Spleen (tissue), 11 donors: Measurements from ENCODE around the gene STX16. TPM values are rescaled to one million over a fixed set of nuclear protein-coding genes. Genes with fewer than 3 reads are reported as not detected.
A peak's percentile ranks its signal among the peaks of the same experiment; 100 is the strongest.

Experiments used
- DNase-seq: peaks from one replicate; pipeline ENCODE4 v3.0.0-alpha.2; 2020
- H3K27ac ChIP-seq, 8 donors: fragments of 200-600 bp; sonication (generic) in 7 of 8; 1 replicate in 4 of 8; 2 replicates in 4 of 8; pipeline versions ENCODE4 v1.5.0 to v1.8.0; 2016 to 2021; ENCODE audit warnings: inconsistent platforms in 4 of 8, mild to moderate bottlenecking in 4 of 8, moderate library complexity in 1 of 8
- H3K27me3 ChIP-seq, 7 donors: fragments of 200-600 bp; sonication (generic) in 6 of 7; replicated peaks in 1 of 7; 1 replicate in 4 of 7; 2 replicates in 3 of 7; pipeline versions ENCODE4 v1.5.0 to v1.8.0; 2016 to 2021; ENCODE audit warnings: inconsistent platforms in 3 of 7, mild to moderate bottlenecking in 1 of 7
- H3K36me3 ChIP-seq, 6 donors: fragments of 200-600 bp; sonication (generic) in 5 of 6; 1 replicate in 4 of 6; 2 replicates in 2 of 6; pipeline versions ENCODE4 v1.5.0 to v1.8.0; 2016 to 2021; ENCODE audit warnings: inconsistent platforms in 2 of 6
- H3K4me1 ChIP-seq, 6 donors: fragments of 200-600 bp; sonication (generic) in 5 of 6; 1 replicate in 3 of 6; 2 replicates in 3 of 6; pipeline versions ENCODE4 v1.5.0 to v1.8.0; 2016 to 2021; ENCODE audit warnings: inconsistent platforms in 3 of 6
- H3K4me3 ChIP-seq, 8 donors: fragments of 200-600 bp; sonication (generic) in 7 of 8; 1 replicate in 4 of 8; 2 replicates in 4 of 8; pipeline versions ENCODE4 v1.5.0 to v1.8.0; 2016 to 2021; ENCODE audit warnings: inconsistent platforms in 4 of 8, mild to moderate bottlenecking in 4 of 8, moderate library complexity in 2 of 8
- H3K9me3 ChIP-seq, 8 donors: fragments of 200-600 bp; sonication (generic) in 7 of 8; 1 replicate in 4 of 8; 2 replicates in 4 of 8; pipeline versions ENCODE4 v1.5.0 to v1.8.0; 2016 to 2021; ENCODE audit warnings: inconsistent platforms in 4 of 8
- POLR2A ChIP-seq, 3 donors: fragments of 450-650 bp; IDR thresholded peaks; one replicate each; pipeline ENCODE4 v1.5.1; 2017; ENCODE audit warnings: antibody characterized with exemption in 3 of 3, mild to moderate bottlenecking in 1 of 3
- POLR2AphosphoS5 ChIP-seq, 3 donors: sonication (generic); formaldehyde crosslinking; IDR thresholded peaks; one replicate each; pipeline ENCODE4 v1.5.1; 2017; ENCODE audit warnings: antibody characterized with exemption in 3 of 3
- WGBS, 5 donors: extraction: QIAGEN DNeasy Blood & Tissue Kit in 3 of 5; methylation state at CpG; one replicate each; pipeline versions ENCODE4 v1.1.5 to v1.1.7; 2013 to 2018; 5-methylcytosine and 5-hydroxymethylcytosine counted together
- intact Hi-C: fragments of 100-400 bp; cut with DNase I; formaldehyde crosslinking; loops from one replicate; pipeline ENCODE4 v1.15.0; 2023; ENCODE audit warnings: low total_unique reads
- polyA plus RNA-seq, 3 donors: library from polyadenylated mRNA; stranded (reverse); fragments of 200-250 nt; gene quantifications; one replicate each; pipeline ENCODE4 v1.2.1, GENCODE V29; 2013
- total RNA-seq, 7 donors: library from RNA; depleted of rRNA in 3 of 7; stranded (reverse); fragments of >200 nt in 3 of 7; fragmentation: NEBNext Ultra II Directional in 4 of 7; extraction: Animal tissue kit (Norgen Biotek cat#: 25700) in 4 of 7; gene quantifications; one replicate each; pipeline versions ENCODE4 v1.1.0 to v1.2.1, GENCODE V29; 2016 to 2021
- TF ChIP-seq, protein P1 (sequence below), 11 experiments: fragments of 200-600 bp in 7 of 11; fragments of 450-650 bp in 4 of 11; sonication (generic) in 4 of 11; IDR thresholded peaks in 8 of 11; conservative IDR thresholded peaks in 3 of 11; 1 replicate in 7 of 11; 2 replicates in 4 of 11; pipeline versions ENCODE4 v1.4.0 to v1.8.0; 2016 to 2021; ENCODE audit warnings: antibody characterized with exemption in 11 of 11, inconsistent platforms in 4 of 11, mild to moderate bottlenecking in 1 of 11
- donor health status: healthy with polysubstance abuse.
- donor health status: DM: no; HTN: no; CAD: no; lungs with moderate emphysema.
- donor health status: DM: no; HTN: no; CAD: no.
- donor health status: Bipolar disorder and iron deficiency.
- donor health status: healthy.
- donor health status: DM: no; HTN: no; CAD: no.
- donor health status: DM: yes; HTN: yes; CAD: no.

Gene STX16
- total and polyA plus RNA-seq, 10 donors: 34.4 to 105 (median 75.0) TPM

DNA sequence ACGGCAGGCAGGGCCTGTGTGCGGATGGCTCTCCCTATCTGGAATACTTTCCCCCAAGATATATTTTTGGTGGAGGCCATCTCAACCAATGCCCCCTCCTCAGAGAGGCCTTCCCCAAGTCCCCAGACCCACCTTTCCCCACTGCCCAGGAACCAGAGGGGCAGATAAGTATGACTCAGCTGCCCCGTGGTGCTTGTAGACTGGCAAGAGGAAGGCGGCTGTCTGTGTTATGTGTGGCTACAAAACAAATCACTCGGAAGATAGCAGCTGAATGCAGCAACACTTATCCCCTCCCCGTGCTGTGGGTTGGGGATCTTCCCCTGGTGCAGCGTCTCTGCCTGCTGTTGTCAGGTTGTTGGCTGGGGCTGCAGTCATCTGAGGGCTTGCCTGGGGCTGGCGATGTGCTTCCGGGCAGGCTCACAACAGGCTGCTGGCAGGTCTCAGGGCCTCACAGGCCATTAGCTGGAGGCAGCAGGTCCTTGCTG is 48.6 kb downstream of the STX16 start:
- no peaks in the 10 kb centered on the region for H3K27me3 ChIP-seq
- intact Hi-C loops: no loop called here
- peak; percentile 64 for DNase-seq
- peaks cover 0 to 4% (median 1%) of the 10 kb centered on the region in 6 donors for H3K4me1 ChIP-seq
- WGBS, 5 donors: 90 to 96% (median 95%) methylated on average over 8 to 9 of the region's 9 CpGs
- TF ChIP-seq POLR2A (IDR thresholded peaks at IDR 0.05) (no peak), POLR2AphosphoS5 (IDR thresholded peaks at IDR 0.05) (no peak)
- TF ChIP-seq, protein P1, sequence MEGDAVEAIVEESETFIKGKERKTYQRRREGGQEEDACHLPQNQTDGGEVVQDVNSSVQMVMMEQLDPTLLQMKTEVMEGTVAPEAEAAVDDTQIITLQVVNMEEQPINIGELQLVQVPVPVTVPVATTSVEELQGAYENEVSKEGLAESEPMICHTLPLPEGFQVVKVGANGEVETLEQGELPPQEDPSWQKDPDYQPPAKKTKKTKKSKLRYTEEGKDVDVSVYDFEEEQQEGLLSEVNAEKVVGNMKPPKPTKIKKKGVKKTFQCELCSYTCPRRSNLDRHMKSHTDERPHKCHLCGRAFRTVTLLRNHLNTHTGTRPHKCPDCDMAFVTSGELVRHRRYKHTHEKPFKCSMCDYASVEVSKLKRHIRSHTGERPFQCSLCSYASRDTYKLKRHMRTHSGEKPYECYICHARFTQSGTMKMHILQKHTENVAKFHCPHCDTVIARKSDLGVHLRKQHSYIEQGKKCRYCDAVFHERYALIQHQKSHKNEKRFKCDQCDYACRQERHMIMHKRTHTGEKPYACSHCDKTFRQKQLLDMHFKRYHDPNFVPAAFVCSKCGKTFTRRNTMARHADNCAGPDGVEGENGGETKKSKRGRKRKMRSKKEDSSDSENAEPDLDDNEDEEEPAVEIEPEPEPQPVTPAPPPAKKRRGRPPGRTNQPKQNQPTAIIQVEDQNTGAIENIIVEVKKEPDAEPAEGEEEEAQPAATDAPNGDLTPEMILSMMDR (IDR thresholded peaks at IDR 0.05 in 8 of 11, conservative IDR thresholded peaks at IDR 0.05 in 3 of 11): no peak
- no peak overlapping the region for H3K4me3 ChIP-seq
- peaks cover 4 to 96% (median 78%) of the 10 kb centered on the region in 6 donors for H3K36me3 ChIP-seq
- no peaks in the 10 kb centered on the region for H3K9me3 ChIP-seq
- H3K27ac ChIP-seq: no peak overlapping the region

DNA sequence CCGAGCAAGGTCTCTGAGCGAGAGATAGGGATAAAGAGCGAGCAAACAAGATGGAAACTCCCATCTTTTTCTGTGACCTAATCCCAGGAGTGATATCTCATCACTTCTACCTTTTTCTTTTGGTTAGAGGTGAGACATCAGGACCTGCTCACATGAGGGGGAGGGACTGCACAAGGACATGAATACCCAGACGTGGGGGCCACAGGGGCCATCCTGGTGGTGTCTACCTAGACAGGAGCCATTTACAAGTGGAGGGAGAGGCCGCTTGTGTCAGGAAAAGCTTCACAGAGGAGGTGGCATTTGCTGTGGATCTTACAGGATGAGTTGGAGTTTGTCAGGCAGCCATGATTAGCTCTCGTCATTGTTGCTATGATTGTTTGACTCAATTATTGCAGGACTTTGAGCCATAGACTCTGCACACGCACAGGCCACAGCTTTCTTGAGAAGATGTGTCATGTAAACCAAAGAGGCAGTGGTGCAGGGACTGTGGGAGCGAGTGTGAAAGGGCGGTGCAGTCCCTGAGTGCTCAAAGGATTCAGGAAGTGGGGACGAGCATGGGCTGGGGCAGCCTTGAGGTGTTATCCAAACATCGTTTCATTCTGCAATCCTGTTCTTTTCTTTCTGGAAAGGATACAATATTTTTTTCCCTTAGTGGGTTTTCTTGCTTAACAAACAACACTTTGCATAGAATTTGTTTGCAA is 49.2 kb downstream of the STX16 start:
- no peaks in the 10 kb centered on the region for H3K9me3 ChIP-seq
- H3K27ac ChIP-seq: no peak overlapping the region
- TF ChIP-seq POLR2A (IDR thresholded peaks at IDR 0.05) (no peak), POLR2AphosphoS5 (IDR thresholded peaks at IDR 0.05) (no peak)
- TF ChIP-seq, protein P1 (IDR thresholded peaks at IDR 0.05 in 8 of 11, conservative IDR thresholded peaks at IDR 0.05 in 3 of 11): no peak
- H3K36me3 ChIP-seq: peaks cover 4 to 100% (median 80%) of the 10 kb centered on the region in 6 donors
- no peaks in the 10 kb centered on the region for H3K27me3 ChIP-seq
- WGBS, 5 donors: 86 to 90% (median 87%) methylated on average over 11 of the region's 11 CpGs
- no peaks in the 10 kb centered on the region for H3K4me1 ChIP-seq
- intact Hi-C loops: no loop called here
- no peak overlapping the region for H3K4me3 ChIP-seq
- DNase-seq: peak; percentile 56

DNA sequence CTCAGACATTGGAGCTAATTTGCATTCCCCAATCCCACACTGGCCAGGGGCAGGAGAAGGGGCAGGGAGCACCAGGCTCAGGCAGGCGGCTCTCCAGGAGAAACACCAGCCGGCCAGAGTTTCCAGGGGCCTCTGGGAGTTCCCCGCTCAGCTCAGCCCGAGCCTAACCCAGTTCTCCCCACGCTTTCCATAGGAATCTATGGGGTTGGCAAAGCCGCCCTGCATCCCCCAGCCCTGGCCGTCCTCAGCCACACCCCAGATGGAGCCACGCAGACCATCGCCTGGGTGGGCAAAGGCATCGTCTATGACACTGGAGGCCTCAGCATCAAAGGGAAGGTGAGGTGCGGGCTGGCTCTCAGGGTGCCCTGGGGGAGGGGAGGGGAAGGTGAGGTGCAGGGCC is 49.7 kb downstream of the STX16 start:
- Histone ChIP-seq H3K4me3 (no peak overlapping the region), H3K9me3 (no peaks in the 10 kb centered on the region), H3K27ac (no peak overlapping the region), H3K27me3 (no peaks in the 10 kb centered on the region), H3K36me3 (peaks cover 4 to 100% (median 75%) of the 10 kb centered on the region in 6 donors), H3K4me1 (no peaks in the 10 kb centered on the region)
- intact Hi-C loops: no loop called here
- WGBS, 5 donors: 93 to 100% (median 94%) methylated on average over 4 to 11 of the region's 11 CpGs
- DNase-seq: peak; percentile 63
- no peak for TF ChIP-seq POLR2A (IDR thresholded peaks at IDR 0.05)
- TF ChIP-seq POLR2AphosphoS5 (IDR thresholded peaks at IDR 0.05): peak in 1 of 3 donors; percentile 16
- TF ChIP-seq, protein P1 (IDR thresholded peaks at IDR 0.05 in 8 of 11, conservative IDR thresholded peaks at IDR 0.05 in 3 of 11): no peak

DNA sequence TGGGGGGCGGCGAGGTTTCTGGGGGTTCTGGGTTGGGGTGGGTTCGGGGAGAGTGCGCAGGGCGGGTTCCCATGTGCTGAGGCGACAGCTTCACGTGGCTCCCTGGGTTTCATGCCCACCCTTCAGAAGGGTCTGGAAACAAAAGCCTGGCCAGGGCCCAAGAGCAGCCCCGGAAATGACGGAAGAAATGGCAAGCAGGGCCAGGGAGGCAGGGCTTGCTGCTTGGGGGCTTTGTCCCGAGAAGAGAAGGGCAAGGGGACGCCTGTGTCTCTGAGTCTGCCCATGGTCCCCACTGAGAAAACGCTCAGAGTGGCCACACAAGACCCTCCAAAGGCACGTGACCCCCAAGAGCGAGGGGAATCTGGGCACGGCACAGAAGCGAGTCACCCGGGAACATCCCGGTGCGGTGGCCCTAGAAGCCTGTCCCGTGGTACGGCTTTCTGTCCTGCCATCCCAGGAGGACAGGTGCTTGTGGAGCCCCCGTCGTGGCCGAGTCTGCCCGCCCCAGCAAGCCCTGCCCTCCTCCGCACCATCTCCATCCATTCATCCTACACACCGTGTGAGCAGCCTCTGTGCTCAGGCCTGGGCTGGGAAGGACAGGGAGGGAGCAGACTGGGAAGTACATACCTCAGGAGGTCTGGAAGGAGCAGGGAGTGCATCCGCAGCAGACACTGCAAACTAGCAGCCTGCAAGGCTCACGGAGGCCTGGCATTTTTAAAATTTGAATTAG is 50.5 kb downstream of the STX16 start:
- peaks cover 4 to 100% (median 67%) of the 10 kb centered on the region in 6 donors for H3K36me3 ChIP-seq
- DNase-seq: peak; percentile 58

More for the DNA sequence above, 50.5 kb downstream of the STX16 start:
- Histone ChIP-seq H3K27ac (no peak overlapping the region), H3K4me3 (no peak overlapping the region), H3K4me1 (no peaks in the 10 kb centered on the region), H3K27me3 (no peaks in the 10 kb centered on the region), H3K9me3 (no peaks in the 10 kb centered on the region)
- no peak for TF ChIP-seq POLR2AphosphoS5 (IDR thresholded peaks at IDR 0.05)
- TF ChIP-seq, protein P1 (IDR thresholded peaks at IDR 0.05 in 8 of 11, conservative IDR thresholded peaks at IDR 0.05 in 3 of 11): no peak
- no peak for TF ChIP-seq POLR2A (IDR thresholded peaks at IDR 0.05)
- 86 to 96% (median 94%) methylated on average over 23 to 29 of the region's 29 CpGs for WGBS, 5 donors
- intact Hi-C loops: no loop called here
